CD4-positive, alpha-beta memory T cell (primary cell): ENCODE data around the gene TBXAS1. TPM values are rescaled to one million over a fixed set of nuclear protein-coding genes. Genes with fewer than 3 reads are reported as not detected.

Source experiments
- CTCF ChIA-PET: fragments of 350-600 bp; sonication (Branson Sonifier 250); formaldehyde crosslinking; loops from one replicate; lab custom pipeline; 2021; ENCODE audit warnings: inconsistent platforms; ENCODE audit not compliant: partially characterized antibody; lab: Charles Lee
- POLR2A ChIA-PET: fragments of 350-600 bp; sonication (Branson Sonifier 250); formaldehyde crosslinking; loops from one replicate; lab custom pipeline; 2021; ENCODE audit not compliant: partially characterized antibody; lab: Charles Lee
- DNase-seq, 5 donors: peaks; one replicate each; pipeline versions ENCODE4 v3.0.0 to v3.0.0-alpha.2; 2020 to 2022; ENCODE audit warnings: mixed read lengths in 1 of 5
- H3K27ac ChIP-seq: one replicate; pipeline ENCODE4 v1.7.0; 2013; ENCODE audit warnings: low read depth, low read length
- H3K27me3 ChIP-seq: 2 replicates; pipeline ENCODE4 v1.7.0; 2013; ENCODE audit warnings: mild to moderate bottlenecking, low read length, moderate library complexity; ENCODE audit not compliant: insufficient read depth
- H3K36me3 ChIP-seq: 2 replicates; pipeline ENCODE4 v1.7.0; 2013; ENCODE audit warnings: mild to moderate bottlenecking, low read length, moderate library complexity; ENCODE audit not compliant: insufficient read depth
- H3K4me1 ChIP-seq: 2 replicates; pipeline ENCODE4 v1.7.0; 2013; ENCODE audit warnings: mild to moderate bottlenecking, low read length, moderate library complexity; ENCODE audit not compliant: insufficient read depth
- H3K4me3 ChIP-seq, 2 donors: one replicate each; pipeline ENCODE4 v1.7.0; 2013; ENCODE audit warnings: low read length in 2 of 2, mild to moderate bottlenecking in 1 of 2
- H3K9me3 ChIP-seq, 2 donors: one replicate each; pipeline ENCODE4 v1.7.0; 2013; ENCODE audit warnings: low read length in 2 of 2, control low read depth in 1 of 2; ENCODE audit not compliant: control insufficient read depth in 1 of 2
- H3K27ac Mint-ChIP-seq, 7 donors: one replicate each; pipeline ENCODE4 v1.8.0; 2020 to 2021; ENCODE audit warnings: mixed read lengths in 7 of 7, mild to moderate bottlenecking in 6 of 7, inconsistent platforms in 3 of 7, moderate library complexity in 3 of 7
- H3K27me3 Mint-ChIP-seq, 2 donors: one replicate each; pipeline ENCODE4 v1.8.0; 2020 to 2021; ENCODE audit warnings: mixed read lengths in 2 of 2
- H3K36me3 Mint-ChIP-seq, 2 donors: one replicate each; pipeline ENCODE4 v1.8.0; 2020 to 2021; ENCODE audit warnings: mixed read lengths in 2 of 2, inconsistent platforms in 1 of 2, mild to moderate bottlenecking in 1 of 2
- H3K4me1 Mint-ChIP-seq, 4 donors: one replicate each; pipeline ENCODE4 v1.8.0; 2020 to 2021; ENCODE audit warnings: mixed read lengths in 4 of 4, mild to moderate bottlenecking in 1 of 4
- H3K4me3 Mint-ChIP-seq, 8 donors: one replicate each; pipeline ENCODE4 v1.8.0; 2020 to 2021; ENCODE audit warnings: mixed read lengths in 8 of 8, mild to moderate bottlenecking in 7 of 8, moderate library complexity in 6 of 8, inconsistent platforms in 3 of 8
- H3K9me3 Mint-ChIP-seq, 8 donors: one replicate each; pipeline ENCODE4 v1.8.0; 2020 to 2021; ENCODE audit warnings: mixed read lengths in 8 of 8, mild to moderate bottlenecking in 5 of 8, inconsistent platforms in 3 of 8, moderate library complexity in 1 of 8
- intact Hi-C: fragments of 100-400 bp; cut with micrococcal nuclease; formaldehyde crosslinking; loops from one replicate; pipeline ENCODE4 v1.15.1; 2023
- polyA plus RNA-seq, 2 donors: library from polyadenylated mRNA; unstranded; fragments of 300-500 nt; fragmentation: Illumina TruSeq; gene quantifications; one replicate each; pipeline ENCODE4 v1.2.3, GENCODE V29; 2021
- total RNA-seq, 2 experiments: library from RNA; stranded (reverse); gene quantifications; one replicate each; pipeline ENCODE4 v1.2.3, GENCODE V29; 2021

TBXAS1 gene
- total and polyA plus RNA-seq, 4 experiments from 2014 or later, result 16.6 to 20.1 (median 18.9) TPM

- no peaks in the 10 kb centered on the region for H3K27me3 Mint-ChIP-seq
Measured at GRCh38 chr7:140026935-140027334, 197.9 kb downstream of the TBXAS1 start.

GRCh38 chr7:140027858-140028257 lies 198.8 kb downstream of the TBXAS1 start:
- Histone ChIP-seq H3K4me3 (no peak overlapping the region), H3K36me3 (peaks cover 24% of the 10 kb centered on the region)
- H3K4me3 Mint-ChIP-seq, result no peak overlapping the region

More at GRCh38 chr7:140026935-140027334, 197.9 kb downstream of the TBXAS1 start:
- H3K4me1 Mint-ChIP-seq, result peaks cover 0 to 4% (median 2%) of the 10 kb centered on the region in 4 donors
- no peaks in the 10 kb centered on the region for H3K9me3 Mint-ChIP-seq
- Histone ChIP-seq H3K27me3 (no peaks in the 10 kb centered on the region), H3K4me1 (no peaks in the 10 kb centered on the region), H3K36me3 (peaks cover 24% of the 10 kb centered on the region), H3K4me3 (no peak overlapping the region), H3K9me3 (no peaks in the 10 kb centered on the region), H3K27ac (no peak overlapping the region)
- POLR2A ChIA-PET, result no interaction called here
- CTCF ChIA-PET, result interaction anchor here (2.1 kb wide), 1 partner anchor 382 kb away, joined by 6 read pairs; no protein-coding TSS in a partner anchor
- H3K27ac Mint-ChIP-seq, result peak overlapping the region in 1 of 7 donors; percentile 25
- intact Hi-C loops, result no loop called here
- DNase-seq, result no peak
- peaks cover 57 to 78% of the 10 kb centered on the region in 2 donors for H3K36me3 Mint-ChIP-seq
- H3K4me3 Mint-ChIP-seq, result no peak overlapping the region

GRCh38 chr7:140028311-140028710 lies 199.2 kb downstream of the TBXAS1 start:
- CTCF ChIA-PET, result no interaction called here
- peaks cover 49 to 72% of the 10 kb centered on the region in 2 donors for H3K36me3 Mint-ChIP-seq
- peak overlapping the region in 4 of 7 donors; percentile 12 to 46 (median 28) for H3K27ac Mint-ChIP-seq
- Histone ChIP-seq H3K27me3 (no peaks in the 10 kb centered on the region), H3K9me3 (no peaks in the 10 kb centered on the region), H3K4me3 (no peak overlapping the region), H3K4me1 (no peaks in the 10 kb centered on the region), H3K27ac (no peak overlapping the region), H3K36me3 (peaks cover 27% of the 10 kb centered on the region)
- POLR2A ChIA-PET, result no interaction called here
- DNase-seq, result no peak
- H3K27me3 Mint-ChIP-seq, result no peaks in the 10 kb centered on the region
- H3K4me3 Mint-ChIP-seq, result no peak overlapping the region
- no peaks in the 10 kb centered on the region for H3K9me3 Mint-ChIP-seq
- H3K4me1 Mint-ChIP-seq, result peaks cover 2 to 11% (median 7%) of the 10 kb centered on the region in 4 donors
- intact Hi-C loops, result no loop called here

More at GRCh38 chr7:140027858-140028257, 198.8 kb downstream of the TBXAS1 start:
- POLR2A ChIA-PET, result no interaction called here
- intact Hi-C loops, result no loop called here
- H3K27ac ChIP-seq, result no peak overlapping the region
- Mint-ChIP-seq H3K27ac (peak overlapping the region in 2 of 7 donors; percentile 12 to 26), H3K27me3 (no peaks in the 10 kb centered on the region), H3K4me1 (peaks cover 2 to 9% (median 4%) of the 10 kb centered on the region in 4 donors), H3K9me3 (no peaks in the 10 kb centered on the region), H3K36me3 (peaks cover 53 to 74% of the 10 kb centered on the region in 2 donors)
- no peaks in the 10 kb centered on the region for H3K9me3 ChIP-seq
- no peaks in the 10 kb centered on the region for H3K4me1 ChIP-seq
- no peak for DNase-seq
- no peaks in the 10 kb centered on the region for H3K27me3 ChIP-seq
- CTCF ChIA-PET, result no interaction called here

GRCh38 chr7:140029072-140029471 lies 200.0 kb downstream of the TBXAS1 start:
- no peaks in the 10 kb centered on the region for H3K27me3 Mint-ChIP-seq
- H3K27ac Mint-ChIP-seq, result peak overlapping the region in 3 of 7 donors; percentile 18 to 82 (median 60)
- Histone ChIP-seq H3K9me3 (no peaks in the 10 kb centered on the region), H3K27me3 (no peaks in the 10 kb centered on the region), H3K4me1 (no peaks in the 10 kb centered on the region), H3K4me3 (no peak overlapping the region), H3K27ac (no peak overlapping the region), H3K36me3 (peaks cover 34% of the 10 kb centered on the region)
- CTCF ChIA-PET, result no interaction called here
- POLR2A ChIA-PET, result no interaction called here
- H3K4me1 Mint-ChIP-seq, result peaks cover 2 to 14% (median 9%) of the 10 kb centered on the region in 4 donors
- peaks cover 50 to 72% of the 10 kb centered on the region in 2 donors for H3K36me3 Mint-ChIP-seq
- no peaks in the 10 kb centered on the region for H3K9me3 Mint-ChIP-seq
- no peak for DNase-seq
- intact Hi-C loops, result no loop called here
- H3K4me3 Mint-ChIP-seq, result no peak overlapping the region

- Histone ChIP-seq H3K4me3 (no peak overlapping the region), H3K27ac (no peak overlapping the region), H3K4me1 (peaks cover 4% of the 10 kb centered on the region), H3K27me3 (no peaks in the 10 kb centered on the region), H3K9me3 (no peaks in the 10 kb centered on the region), H3K36me3 (peaks cover 25% of the 10 kb centered on the region)
- no peak for DNase-seq
- no peaks in the 10 kb centered on the region for H3K9me3 Mint-ChIP-seq
- peaks cover 33 to 66% of the 10 kb centered on the region in 2 donors for H3K36me3 Mint-ChIP-seq
- CTCF ChIA-PET, result no interaction called here
- no peaks in the 10 kb centered on the region for H3K27me3 Mint-ChIP-seq
- H3K4me1 Mint-ChIP-seq, result peaks cover 6 to 25% (median 13%) of the 10 kb centered on the region in 4 donors
- H3K4me3 Mint-ChIP-seq, result no peak overlapping the region
- peak overlapping the region in 3 of 7 donors; percentile 18 to 61 (median 21) for H3K27ac Mint-ChIP-seq
- POLR2A ChIA-PET, result no interaction called here
- intact Hi-C loops, result no loop called here
Measured at GRCh38 chr7:140031364-140031763, 202.3 kb downstream of the TBXAS1 start.

GRCh38 chr7:140033036-140033435 lies 204.0 kb downstream of the TBXAS1 start:
- H3K27ac ChIP-seq, result no peak overlapping the region
- Mint-ChIP-seq H3K9me3 (no peaks in the 10 kb centered on the region), H3K27ac (peak overlapping the region in 1 of 7 donors; percentile 77), H3K4me3 (no peak overlapping the region), H3K4me1 (peaks cover 17 to 38% (median 25%) of the 10 kb centered on the region in 4 donors), H3K36me3 (peaks cover 44 to 69% of the 10 kb centered on the region in 2 donors), H3K27me3 (no peaks in the 10 kb centered on the region)
- ChIA-PET CTCF (no interaction called here), POLR2A (no interaction called here)
- no peaks in the 10 kb centered on the region for H3K27me3 ChIP-seq
- intact Hi-C loops, result no loop called here
- H3K36me3 ChIP-seq, result peaks cover 16% of the 10 kb centered on the region
- H3K4me1 ChIP-seq, result peaks cover 11% of the 10 kb centered on the region
- no peaks in the 10 kb centered on the region for H3K9me3 ChIP-seq
- H3K4me3 ChIP-seq, result no peak overlapping the region
- DNase-seq, result no peak

GRCh38 chr7:140033779-140034363 lies 204.8 kb downstream of the TBXAS1 start:
- H3K4me3 Mint-ChIP-seq, result no peak overlapping the region
- peaks cover 16% of the 10 kb centered on the region for H3K36me3 ChIP-seq
- CTCF ChIA-PET, result no interaction called here

More at GRCh38 chr7:140033779-140034363, 204.8 kb downstream of the TBXAS1 start:
- H3K9me3 Mint-ChIP-seq, result no peaks in the 10 kb centered on the region
- POLR2A ChIA-PET, result no interaction called here
- no peak overlapping the region for H3K4me3 ChIP-seq
- H3K27me3 ChIP-seq, result no peaks in the 10 kb centered on the region
- intact Hi-C loops, result no loop called here
- H3K4me1 ChIP-seq, result peaks cover 11% of the 10 kb centered on the region
- peaks cover 38 to 69% of the 10 kb centered on the region in 2 donors for H3K36me3 Mint-ChIP-seq
- H3K4me1 Mint-ChIP-seq, result peaks cover 17 to 42% (median 27%) of the 10 kb centered on the region in 4 donors
- no peaks in the 10 kb centered on the region for H3K27me3 Mint-ChIP-seq
- no peak for DNase-seq
- peak overlapping the region in 2 of 7 donors; percentile 60 to 77 for H3K27ac Mint-ChIP-seq
- no peak overlapping the region for H3K27ac ChIP-seq
- H3K9me3 ChIP-seq, result no peaks in the 10 kb centered on the region
